Measurements from ENCODE around the gene C6. TPM values are rescaled to one million over a fixed set of nuclear protein-coding genes. Genes with fewer than 3 reads are reported as not detected.

The C6 gene
- total RNA-seq (10 to 100 TPM; 26.6 to 79.9 (median 60.7) TPM), polyA plus RNA-seq (100 to 1,000 TPM in 1 of 2 donors, 10 to 100 TPM in 1; 30.9 to 116 TPM)

DNA sequence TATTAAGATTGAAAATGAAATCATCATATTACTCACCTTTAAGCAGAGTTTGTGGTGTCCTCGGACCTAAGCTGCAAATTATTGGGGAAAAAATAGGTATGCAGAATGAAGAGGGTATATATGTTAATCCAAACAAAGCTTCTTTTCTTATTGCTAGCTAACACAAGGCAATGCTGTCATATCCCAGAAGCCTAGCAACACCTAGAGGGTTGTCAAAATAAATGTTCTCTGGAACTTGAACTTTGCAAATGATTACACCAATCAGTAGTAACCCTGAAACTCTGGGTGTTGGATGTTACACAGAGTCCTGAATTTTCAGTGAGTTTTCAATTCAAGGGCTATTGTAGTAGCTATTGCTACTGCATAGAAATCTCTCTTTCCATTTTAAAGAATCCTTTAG is at the start of gene C6:
Gene C6, minus strand, starts transcription at position 193 of the 400 bp plus-strand sequence. CDS start 10,302 bp downstream, outside the sequence.
- DNase-seq, result peak in 1 of 6 donors; percentile 10
- intact Hi-C loops (cut with DNase I), result no loop called here
- H3K9me3 ChIP-seq, result no peaks in the 10 kb centered on the region
- H3K4me3 ChIP-seq, result peak within 1 kb of the TSS in 3 of 4 donors; percentile 2 to 26 (median 20)
- WGBS, 2 donors, result 9 to 19% methylated on average over 1 of the region's 1 CpG
- H3K27ac ChIP-seq, result peak within 1 kb of the TSS in 3 of 4 donors; percentile 61 to 72 (median 64)
- no peaks in the 10 kb centered on the region for H3K36me3 ChIP-seq
- FAIRE-seq, result no peak
- peaks cover 0 to 19% (median 16%) of the 10 kb centered on the region in 3 donors for H3K4me1 ChIP-seq
- no peak for TF ChIP-seq CTCF (IDR thresholded peaks at IDR 0.05)
- ATAC-seq, result peak; percentile 96 to 99 (median 97)
- no peaks in the 10 kb centered on the region for H3K27me3 ChIP-seq

DNA sequence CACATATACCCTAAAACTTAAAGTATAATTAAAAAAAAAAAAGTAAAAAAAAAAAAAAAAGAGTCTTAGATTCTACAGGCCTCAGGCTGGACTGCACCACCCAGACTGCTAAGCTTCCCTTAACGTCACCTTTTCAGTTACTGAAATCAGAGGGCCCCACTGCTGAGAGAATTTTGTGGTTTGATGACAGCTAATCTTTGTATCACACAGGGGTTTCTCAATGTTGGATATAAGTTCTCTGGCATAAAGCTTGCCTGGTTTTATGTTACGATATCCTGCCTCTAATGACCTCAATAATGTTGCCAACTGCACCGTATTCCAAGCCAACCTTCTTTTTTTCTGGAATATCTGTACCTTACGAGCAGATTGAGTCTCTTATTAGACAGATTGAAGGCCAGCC is 43.1 kb upstream of the C6 start:
- FAIRE-seq, result no peak
- no peak overlapping the region for H3K4me3 ChIP-seq
- 76 to 83% methylated on average over 4 of the region's 4 CpGs for WGBS, 2 donors
- no peak for TF ChIP-seq CTCF (IDR thresholded peaks at IDR 0.05)
- DNase-seq, result no peak
- H3K27ac ChIP-seq, result no peak overlapping the region
- no peaks in the 10 kb centered on the region for H3K36me3 ChIP-seq
- H3K4me1 ChIP-seq, result no peaks in the 10 kb centered on the region
- no peaks in the 10 kb centered on the region for H3K9me3 ChIP-seq
- ATAC-seq, result no peak
- no peaks in the 10 kb centered on the region for H3K27me3 ChIP-seq
- intact Hi-C loops (cut with DNase I), result no loop called here

GRCh38 chr5:41253109-41253508 is 39.8 kb upstream of the C6 start:
- no peak overlapping the region for H3K4me3 ChIP-seq
- no peaks in the 10 kb centered on the region for H3K27me3 ChIP-seq
- intact Hi-C loops (cut with DNase I), result no loop called here
- TF ChIP-seq CTCF (IDR thresholded peaks at IDR 0.05), result no peak
- no peaks in the 10 kb centered on the region for H3K9me3 ChIP-seq
- no peaks in the 10 kb centered on the region for H3K4me1 ChIP-seq
- no peak overlapping the region for H3K27ac ChIP-seq
- no peak for FAIRE-seq
- no peak for DNase-seq
- no peaks in the 10 kb centered on the region for H3K36me3 ChIP-seq
- no peak for ATAC-seq

DNA sequence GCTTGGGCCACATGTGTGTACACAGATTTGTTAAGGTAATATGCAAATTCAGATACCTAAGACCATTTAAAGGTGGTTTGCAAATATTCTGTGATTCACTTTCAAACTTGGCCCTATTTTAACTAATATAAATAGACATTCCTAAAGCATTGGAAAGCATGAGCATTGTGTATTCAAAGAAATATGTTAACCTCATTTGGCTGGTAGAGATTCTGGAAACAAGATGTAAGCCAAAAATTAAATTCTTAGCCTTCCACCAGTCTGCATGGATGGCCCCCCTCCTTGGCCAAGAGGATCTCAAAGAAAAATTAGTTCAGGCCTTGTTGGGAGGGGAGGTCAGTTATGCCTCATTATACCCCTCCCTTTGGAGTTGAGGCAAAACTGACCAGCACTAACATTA is 38.7 kb upstream of the C6 start:
- H3K27ac ChIP-seq, result no peak overlapping the region
- H3K4me3 ChIP-seq, result no peak overlapping the region
- no peak for TF ChIP-seq CTCF (IDR thresholded peaks at IDR 0.05)
- intact Hi-C loops (cut with DNase I), result no loop called here
- H3K4me1 ChIP-seq, result no peaks in the 10 kb centered on the region
- DNase-seq (no peak), ATAC-seq (no peak), FAIRE-seq (no peak)
- no peaks in the 10 kb centered on the region for H3K9me3 ChIP-seq
- H3K27me3 ChIP-seq, result no peaks in the 10 kb centered on the region
- H3K36me3 ChIP-seq, result no peaks in the 10 kb centered on the region

DNA sequence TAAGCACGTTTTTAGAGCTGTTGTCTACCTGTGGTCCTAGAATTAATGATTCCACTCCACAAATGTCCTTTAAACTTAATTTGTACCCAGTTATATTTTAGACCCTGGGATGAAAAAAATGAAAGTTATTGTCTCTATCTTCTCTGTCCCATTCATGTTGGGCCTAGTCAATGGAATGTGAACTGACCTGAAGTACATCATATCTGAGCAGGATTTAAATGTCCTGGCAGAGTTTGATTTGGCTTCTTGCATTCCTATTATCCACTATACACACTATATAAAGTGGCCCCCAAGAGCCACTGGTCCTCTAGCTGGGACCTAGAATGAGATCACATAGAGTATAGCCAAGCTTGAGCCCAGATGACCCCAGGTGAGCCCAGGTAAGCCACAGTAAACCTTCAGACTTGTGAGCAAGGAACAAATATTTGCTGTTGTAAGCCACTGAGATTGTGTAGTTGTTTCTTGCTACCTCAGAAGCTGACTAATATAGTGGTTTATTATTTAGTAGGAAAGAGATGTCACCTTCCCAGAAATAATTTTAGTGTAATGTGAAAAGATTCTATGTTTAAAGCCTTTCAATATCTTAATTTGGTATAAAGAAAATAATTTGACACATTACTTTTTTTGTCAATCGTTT is 37.1 kb upstream of the C6 start:
- no peak overlapping the region for H3K27ac ChIP-seq
- no peaks in the 10 kb centered on the region for H3K27me3 ChIP-seq
- WGBS, 2 donors, result 33 to 42% methylated on average over 2 of the region's 2 CpGs
- no peak overlapping the region for H3K4me3 ChIP-seq
- TF ChIP-seq CTCF (IDR thresholded peaks at IDR 0.05), result no peak
- H3K4me1 ChIP-seq, result no peaks in the 10 kb centered on the region
- intact Hi-C loops (cut with DNase I), result no loop called here
- FAIRE-seq (no peak), ATAC-seq (no peak), DNase-seq (no peak)
- H3K9me3 ChIP-seq, result no peaks in the 10 kb centered on the region
- H3K36me3 ChIP-seq, result no peaks in the 10 kb centered on the region
